Heart left ventricle (tissue), 16 donors: Measurements from ENCODE around the gene RPS13. TPM values are rescaled to one million over a fixed set of nuclear protein-coding genes. Genes with fewer than 3 reads are reported as not detected.
A peak's percentile ranks its signal among the peaks of the same experiment; 100 is the strongest.
"Not testable (repeated sequence)": the region's sequence is repeated elsewhere in the genome, so short reads cannot be mapped to it uniquely, and the experiment has no call there.

Experiments used
- ATAC-seq, 4 donors: fragments of 200-7000 bp; cut with Tn5 transposase; one replicate each; pipeline ENCODE4 v1.9.1; 2020 to 2022; ENCODE audit warnings: moderate library complexity in 4 of 4, mild to moderate bottlenecking in 3 of 4, moderate number of reproducible peaks in 1 of 4
- DNase-seq, 5 donors: peaks; one replicate each; pipeline ENCODE4 v3.0.0-alpha.2; 2020
- H3K27ac ChIP-seq, 12 donors: fragments of 200-600 bp; sonication (generic) in 4 of 12; one replicate each; pipeline versions ENCODE4 v1.5.0 to v1.8.0; 2016 to 2022; ENCODE audit warnings: mild to moderate bottlenecking in 2 of 12
- H3K27me3 ChIP-seq, 9 donors: fragments of 200-600 bp; sonication (generic) in 2 of 9; one replicate each; pipeline versions ENCODE4 v1.5.1 to v1.8.0; 2016 to 2022; ENCODE audit warnings: mild to moderate bottlenecking in 3 of 9
- H3K36me3 ChIP-seq, 9 donors: fragments of 200-600 bp; sonication (generic) in 2 of 9; one replicate each; pipeline versions ENCODE4 v1.5.0 to v1.8.0; 2018 to 2022; ENCODE audit warnings: mild to moderate bottlenecking in 2 of 9
- H3K4me1 ChIP-seq, 12 donors: fragments of 200-600 bp; sonication (generic) in 4 of 12; one replicate each; pipeline versions ENCODE4 v1.5.0 to v1.8.0; 2016 to 2022; ENCODE audit warnings: mild to moderate bottlenecking in 3 of 12
- H3K4me3 ChIP-seq, 12 donors: fragments of 200-600 bp; sonication (generic) in 4 of 12; one replicate each; pipeline versions ENCODE4 v1.5.0 to v1.8.0; 2017 to 2022; ENCODE audit warnings: mild to moderate bottlenecking in 9 of 12, moderate library complexity in 4 of 12
- H3K9me3 ChIP-seq, 12 donors: fragments of 200-600 bp; sonication (generic) in 4 of 12; one replicate each; pipeline versions ENCODE4 v1.5.0 to v1.8.0; 2016 to 2022; ENCODE audit warnings: mild to moderate bottlenecking in 1 of 12
- POLR2A ChIP-seq, 2 donors: fragments of 450-650 bp; IDR thresholded peaks; one replicate each; pipeline ENCODE4 v1.6.1; 2017; ENCODE audit warnings: antibody characterized with exemption in 2 of 2, mild to moderate bottlenecking in 2 of 2, moderate library complexity in 2 of 2
- WGBS, 4 donors: extraction: QIAGEN DNeasy Blood & Tissue Kit in 2 of 4; methylation state at CpG; one replicate each; pipeline versions ENCODE4 v1.1.5 to v1.1.7; 2013 to 2018; 5-methylcytosine and 5-hydroxymethylcytosine counted together
- intact Hi-C, 10 donors: fragments of 100-400 bp; cut with DNase I; formaldehyde crosslinking; loops; one replicate each; pipeline versions ENCODE4 v1.11.1 to v1.14.2; 2022
- polyA plus RNA-seq, 2 donors: library from polyadenylated mRNA; stranded (reverse); fragments of 200-250 nt; gene quantifications; one replicate each; pipeline ENCODE4 v1.2.3, GENCODE V29; 2013
- total RNA-seq, 9 donors: library from RNA; depleted of rRNA in 2 of 9; stranded (reverse); fragments of >200 nt in 2 of 9; fragmentation: NEBNext Ultra II Directional in 3 of 9; extraction: Animal tissue kit (Norgen Biotek cat#: 25700) in 3 of 9; gene quantifications; one replicate each; pipeline versions ENCODE4 v1.1.0 to v1.2.4, GENCODE V29; 2016 to 2023
- TF ChIP-seq, protein P1 (sequence below), 12 donors: fragments of 200-600 bp; sonication (generic) in 4 of 12; IDR thresholded peaks; one replicate each; pipeline versions ENCODE4 v1.5.0 to v1.8.0; 2018 to 2022; ENCODE audit warnings: antibody characterized with exemption in 12 of 12, mild to moderate bottlenecking in 5 of 12
- donor health status: ischemic (EF 13 %, LVEDD 7.1; RV severe dilation, severe dysfunction).
- donor health status: healthy with polysubstance abuse.
- donor health status: DM: no; HTN: yes; CAD: no.
- donor health status: DM: no; HTN: no; CAD: no.
- donor health status: ischemic (EF 25% LVEDD 6.9; RV normal size, moderate dysfunction).
- donor health status: ischemic (EF 25% LVEDD 5.7; RV mildly dilated, moderate dysfunction).
- donor health status: healthy.
- donor health status: DM: yes; HTN: yes; CAD: no.
- donor health status: ischemic (EF 35%, LVEDD 5.7; RV mildly dilated, moderate dysfunction).
- donor health status: nonischemic (EF 11% LVEDD 7.7; RV severe dilation, severe dysfunction).
- donor health status: DM: yes; HTN: yes; CAD: no.
- donor health status: PGD.
- donor health status: ischemic (EF 29% LVEDD 5.4; RV normal size, mild dysfunction).
- donor health status: nonischemic (EF 23%, LVEDD 6.1; RV moderate dilation, normal function).

RPS13 gene
- total and polyA plus RNA-seq, 11 donors, result 614 to 2,207 (median 769) TPM

- ATAC-seq, result no peak
- 77 to 81% (median 79%) methylated on average over 1 of the region's 1 CpG for WGBS, 4 donors
- peaks cover 0 to 98% (median 84%) of the 10 kb centered on the region in 9 donors for H3K36me3 ChIP-seq
These were observed 38.6 kb upstream of the RPS13 start for GRCh38 chr11:17116117-17116516.

DNA sequence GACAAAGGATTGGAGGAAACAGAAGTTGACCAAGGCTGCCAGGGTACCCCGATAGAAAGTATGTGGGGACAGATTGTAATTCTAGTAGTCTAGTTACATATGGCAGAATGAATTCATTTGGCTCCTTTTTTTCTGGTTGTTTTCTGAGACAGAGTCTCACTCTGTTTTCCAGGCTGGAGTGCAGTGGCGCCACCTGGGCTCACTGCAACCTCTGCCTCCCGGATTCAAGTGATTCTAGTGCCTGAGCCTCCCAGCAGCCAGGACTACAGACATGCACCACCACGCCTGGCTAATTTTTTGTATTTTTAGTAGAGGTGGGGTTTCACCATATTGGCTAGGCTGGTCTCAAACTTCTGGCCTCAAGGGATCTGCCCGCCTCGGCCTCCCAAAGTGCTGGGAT is 30.3 kb upstream of the RPS13 start:
- H3K36me3 ChIP-seq, result peaks cover 0 to 100% (median 98%) of the 10 kb centered on the region in 9 donors
- H3K4me1 ChIP-seq, H3K27ac ChIP-seq, DNase-seq, H3K4me3 ChIP-seq, H3K9me3 ChIP-seq, H3K27me3 ChIP-seq, ATAC-seq: not testable (repeated sequence)
- WGBS, 4 donors, result 88 to 90% (median 89%) methylated on average over 6 of the region's 6 CpGs
- intact Hi-C loops, result loop anchor here in 1 of 10 donors (10.0 kb wide), 1 partner anchor 97 kb away; the partner anchor contains the start of gene PIK3C2A
- TF ChIP-seq, protein P1, sequence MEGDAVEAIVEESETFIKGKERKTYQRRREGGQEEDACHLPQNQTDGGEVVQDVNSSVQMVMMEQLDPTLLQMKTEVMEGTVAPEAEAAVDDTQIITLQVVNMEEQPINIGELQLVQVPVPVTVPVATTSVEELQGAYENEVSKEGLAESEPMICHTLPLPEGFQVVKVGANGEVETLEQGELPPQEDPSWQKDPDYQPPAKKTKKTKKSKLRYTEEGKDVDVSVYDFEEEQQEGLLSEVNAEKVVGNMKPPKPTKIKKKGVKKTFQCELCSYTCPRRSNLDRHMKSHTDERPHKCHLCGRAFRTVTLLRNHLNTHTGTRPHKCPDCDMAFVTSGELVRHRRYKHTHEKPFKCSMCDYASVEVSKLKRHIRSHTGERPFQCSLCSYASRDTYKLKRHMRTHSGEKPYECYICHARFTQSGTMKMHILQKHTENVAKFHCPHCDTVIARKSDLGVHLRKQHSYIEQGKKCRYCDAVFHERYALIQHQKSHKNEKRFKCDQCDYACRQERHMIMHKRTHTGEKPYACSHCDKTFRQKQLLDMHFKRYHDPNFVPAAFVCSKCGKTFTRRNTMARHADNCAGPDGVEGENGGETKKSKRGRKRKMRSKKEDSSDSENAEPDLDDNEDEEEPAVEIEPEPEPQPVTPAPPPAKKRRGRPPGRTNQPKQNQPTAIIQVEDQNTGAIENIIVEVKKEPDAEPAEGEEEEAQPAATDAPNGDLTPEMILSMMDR (IDR thresholded peaks at IDR 0.05), result peak in 2 of 12 donors; percentile 19 to 29

More at GRCh38 chr11:17116117-17116516, 38.6 kb upstream of the RPS13 start:
- Histone ChIP-seq H3K4me1 (no peaks in the 10 kb centered on the region), H3K9me3 (no peaks in the 10 kb centered on the region), H3K4me3 (no peak overlapping the region), H3K27ac (no peak overlapping the region), H3K27me3 (no peaks in the 10 kb centered on the region)
- no peak for TF ChIP-seq POLR2A (IDR thresholded peaks at IDR 0.05)
- TF ChIP-seq, protein P1 (IDR thresholded peaks at IDR 0.05), result no peak
- intact Hi-C loops, result no loop called here
- DNase-seq, result no peak

GRCh38 chr11:17105404-17106040 is 28.1 kb upstream of the RPS13 start:
- not testable (repeated sequence) for DNase-seq, H3K4me1 ChIP-seq, H3K9me3 ChIP-seq, H3K27me3 ChIP-seq, ATAC-seq, H3K4me3 ChIP-seq, H3K27ac ChIP-seq
- 93 to 95% (median 94%) methylated on average over 9 of the region's 9 CpGs for WGBS, 4 donors
- intact Hi-C loops, result loop anchor here in 1 of 10 donors (10.0 kb wide), 1 partner anchor 99 kb away; the partner anchor contains the start of gene PIK3C2A
- H3K36me3 ChIP-seq, result peaks cover 0 to 100% (median 95%) of the 10 kb centered on the region in 9 donors

GRCh38 chr11:17102462-17102861 is 25.0 kb upstream of the RPS13 start:
- Histone ChIP-seq H3K27ac (peak overlapping the region in 1 of 12 donors; percentile 4), H3K36me3 (peaks cover 0 to 100% (median 92%) of the 10 kb centered on the region in 9 donors), H3K27me3 (no peaks in the 10 kb centered on the region), H3K9me3 (no peaks in the 10 kb centered on the region), H3K4me3 (no peak overlapping the region), H3K4me1 (peaks cover 0 to 19% (median 0%) of the 10 kb centered on the region in 12 donors)
- DNase-seq (no peak), ATAC-seq (no peak)
- TF ChIP-seq POLR2A (IDR thresholded peaks at IDR 0.05), result no peak
- TF ChIP-seq, protein P1 (IDR thresholded peaks at IDR 0.05), result no peak
- 68 to 84% (median 83%) methylated on average over 5 of the region's 5 CpGs for WGBS, 4 donors
- intact Hi-C loops, result loop anchor here in 1 of 10 donors (10.0 kb wide), 1 partner anchor 102 kb away; the partner anchor contains the start of gene PIK3C2A
